NCI-H1092 (cell line): Measurements from ENCODE around the gene CAMK2D.
A peak's percentile ranks its signal among the peaks of the same experiment; 100 is the strongest.

Experiments
- DNase-seq: peaks from one replicate; lab custom pipeline; 2025; lab: John Stamatoyannopoulos, UW

The CAMK2D gene

DNA sequence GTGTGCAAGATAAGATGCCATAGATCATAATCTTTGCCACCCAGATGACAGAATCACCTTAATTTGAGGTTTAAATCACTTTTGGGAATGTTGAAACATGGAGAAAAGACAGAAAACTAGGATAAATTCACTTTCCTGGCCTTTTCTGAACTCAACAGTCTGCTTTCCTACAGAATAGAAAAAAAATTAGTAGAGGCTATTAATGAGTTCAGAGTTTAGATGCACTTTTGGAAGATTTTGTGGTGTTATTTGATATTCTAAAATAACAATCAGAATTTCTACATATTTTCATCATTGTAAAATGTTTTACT lies 195.9 kb downstream of the CAMK2D start:
- no peak for DNase-seq

DNA sequence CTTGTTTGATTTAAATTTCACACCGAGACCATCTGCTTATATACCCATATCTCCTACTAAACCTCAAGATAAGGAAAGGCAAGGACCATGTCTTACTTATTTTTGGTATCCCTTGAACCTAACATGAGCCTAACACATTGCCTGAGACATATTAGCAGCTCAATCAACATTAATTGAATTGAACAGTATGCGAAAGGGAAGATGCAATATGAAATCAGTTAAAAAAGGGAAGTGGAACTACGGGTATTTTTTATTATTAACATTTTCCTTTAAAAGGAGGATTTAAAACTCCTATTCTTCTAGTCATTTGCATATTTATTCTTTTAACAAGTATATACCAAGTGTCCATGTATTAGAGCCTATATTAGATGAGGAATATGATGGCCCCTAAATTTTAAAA lies 197.0 kb downstream of the CAMK2D start:
- no peak for DNase-seq

DNA sequence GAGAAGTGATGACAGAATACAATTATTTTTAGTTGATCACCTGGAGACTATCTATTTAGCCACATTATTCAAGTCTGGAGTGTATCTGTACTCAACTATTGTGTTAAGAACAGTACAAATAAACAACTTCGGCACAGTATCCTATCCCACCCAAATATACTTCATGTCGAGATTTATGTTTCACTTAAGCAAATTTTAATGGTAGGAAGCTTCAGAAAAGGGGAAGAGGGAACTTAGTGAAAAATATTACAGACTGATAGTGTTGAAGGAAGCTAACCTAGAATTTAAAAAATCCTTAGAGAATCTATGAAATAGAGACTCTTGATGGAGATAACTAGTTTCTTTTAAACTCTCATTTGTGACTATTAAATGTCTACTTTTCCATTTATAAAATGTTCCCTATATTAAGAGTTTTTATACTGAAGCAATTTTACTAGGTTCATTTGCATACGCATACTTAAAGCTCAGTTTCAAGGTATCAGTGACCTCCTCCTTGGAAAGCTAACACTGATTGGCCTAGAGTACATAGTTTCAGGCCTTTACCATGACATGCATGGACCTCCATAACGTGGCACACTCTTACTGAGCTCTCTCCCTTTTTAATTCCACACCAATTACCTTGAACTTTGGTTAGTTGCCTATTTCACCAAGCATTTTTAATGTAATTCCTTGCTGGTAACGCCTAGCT lies 197.7 kb downstream of the CAMK2D start:
- no peak for DNase-seq

- DNase-seq: no peak
Measured at GRCh38 chr4:113561758-113562157, 199.8 kb downstream of the CAMK2D start.

DNA sequence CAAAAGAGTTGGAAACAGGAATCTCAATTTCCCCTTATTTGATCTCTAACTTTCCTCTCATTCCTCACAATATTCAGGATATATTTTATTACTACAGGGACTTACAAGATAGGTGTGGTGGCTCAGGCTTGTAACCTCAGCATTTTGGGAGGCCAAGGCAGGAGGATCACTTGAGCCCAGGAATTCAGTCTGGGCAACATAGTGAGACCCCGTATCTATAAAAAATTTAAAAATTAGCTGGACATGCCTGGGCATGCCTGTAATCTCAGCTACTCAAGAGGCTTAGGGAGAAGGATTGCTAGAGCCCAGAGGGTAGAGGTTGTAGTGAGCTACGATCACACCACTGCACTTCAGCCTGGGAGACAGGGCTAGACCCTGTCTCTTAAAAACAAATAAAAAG lies 200.4 kb downstream of the CAMK2D start:
- DNase-seq: no peak

DNA sequence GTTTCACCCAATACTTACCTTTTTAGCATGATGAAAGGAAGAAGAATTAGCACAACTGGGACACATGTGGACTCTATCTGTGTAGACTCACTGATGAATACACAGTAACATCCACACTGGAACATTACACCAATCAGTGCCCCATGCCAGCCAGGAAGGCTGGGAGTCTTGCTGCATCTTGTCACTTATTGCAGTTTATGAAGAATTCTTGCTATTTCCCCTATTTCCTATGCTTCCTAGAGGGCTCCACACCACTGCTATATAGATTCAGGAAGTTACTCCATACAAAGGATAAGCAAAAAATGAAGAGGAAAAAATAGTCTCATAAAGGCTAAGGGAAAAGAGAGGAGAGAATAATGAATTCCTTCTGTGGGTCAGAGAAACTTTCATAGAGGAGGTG lies 201.0 kb downstream of the CAMK2D start:
- no peak for DNase-seq

DNA sequence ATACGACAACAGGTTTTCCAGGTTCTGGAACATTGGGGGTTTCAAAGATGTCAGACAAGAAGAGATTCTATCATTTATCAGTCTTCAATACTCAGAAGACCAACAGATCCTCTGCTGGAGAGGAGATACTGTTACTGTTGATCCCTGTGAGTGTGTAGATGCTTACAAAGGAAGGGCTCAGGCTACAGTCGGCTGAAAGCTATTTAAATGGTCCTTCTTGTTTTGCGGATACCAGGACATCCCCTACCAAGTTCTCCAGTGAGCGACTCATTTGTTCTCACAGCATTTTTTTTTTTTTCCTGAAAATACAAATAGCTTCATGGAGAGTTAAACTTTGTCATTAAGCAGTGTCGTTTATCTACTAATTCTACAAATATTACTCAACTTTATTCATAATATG lies 201.6 kb downstream of the CAMK2D start:
- no peak for DNase-seq

- DNase-seq: no peak
Measured at GRCh38 chr4:113556382-113557134, 205.0 kb downstream of the CAMK2D start.

DNA sequence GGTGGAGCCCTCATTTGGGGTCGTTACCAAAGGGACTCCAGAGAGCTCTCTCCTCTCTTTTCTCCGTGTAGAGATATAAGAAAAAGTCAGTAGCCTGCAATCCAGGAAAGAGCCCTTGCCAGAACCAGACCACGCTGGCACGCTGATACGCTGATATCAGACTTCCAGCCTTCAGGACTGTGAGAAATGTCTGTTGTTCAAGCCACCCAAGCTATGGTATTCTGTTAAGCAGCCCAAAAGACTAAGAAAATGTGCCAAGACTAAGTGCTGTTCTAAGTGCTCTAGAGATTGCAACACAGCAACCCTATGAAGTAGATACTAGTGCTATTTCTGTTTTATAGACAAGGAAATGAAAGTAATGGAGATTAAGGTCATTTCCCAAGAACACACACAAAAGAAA lies 205.7 kb downstream of the CAMK2D start:
- no peak for DNase-seq

DNA sequence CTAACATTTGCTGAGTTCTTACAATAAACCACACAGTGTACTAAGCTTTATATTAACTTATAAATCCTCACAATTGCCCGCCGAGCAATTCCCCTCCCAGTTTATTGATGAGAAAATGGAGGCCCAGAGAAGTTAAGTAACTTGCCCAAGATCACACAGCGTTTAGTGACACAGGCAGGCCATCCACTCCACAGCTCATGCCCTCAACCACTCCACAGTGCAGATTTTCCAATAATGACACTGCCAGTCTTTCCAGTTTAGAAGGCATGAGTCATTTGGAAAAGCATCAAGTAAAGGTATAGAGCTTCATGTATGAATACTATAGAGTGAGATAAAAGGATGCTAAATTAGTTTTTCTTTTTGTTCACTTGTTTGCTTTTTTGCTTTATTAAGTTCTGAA lies 208.5 kb downstream of the CAMK2D start:
- no peak for DNase-seq

DNA sequence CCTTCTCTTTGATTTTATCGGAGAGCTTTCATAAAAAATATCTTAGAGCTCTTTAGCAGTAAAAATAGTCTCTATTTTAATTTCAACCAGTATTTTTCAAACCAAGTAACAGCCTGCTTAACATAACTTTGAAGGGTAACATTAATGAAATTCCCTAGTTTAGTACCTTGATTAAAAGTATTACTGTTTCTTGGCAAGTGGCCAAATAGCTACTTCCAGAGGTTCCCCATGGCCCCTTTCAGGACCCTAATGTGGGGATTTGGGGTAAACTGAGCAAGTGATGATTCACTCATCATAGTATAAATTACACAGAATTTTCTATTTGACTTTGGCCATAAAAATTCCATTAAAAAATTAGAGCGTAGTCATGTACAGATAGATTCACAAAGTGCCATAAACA lies 211.0 kb downstream of the CAMK2D start:
- no peak for DNase-seq

- DNase-seq: no peak
Measured at GRCh38 chr4:113548303-113548702, 213.2 kb downstream of the CAMK2D start.

DNA sequence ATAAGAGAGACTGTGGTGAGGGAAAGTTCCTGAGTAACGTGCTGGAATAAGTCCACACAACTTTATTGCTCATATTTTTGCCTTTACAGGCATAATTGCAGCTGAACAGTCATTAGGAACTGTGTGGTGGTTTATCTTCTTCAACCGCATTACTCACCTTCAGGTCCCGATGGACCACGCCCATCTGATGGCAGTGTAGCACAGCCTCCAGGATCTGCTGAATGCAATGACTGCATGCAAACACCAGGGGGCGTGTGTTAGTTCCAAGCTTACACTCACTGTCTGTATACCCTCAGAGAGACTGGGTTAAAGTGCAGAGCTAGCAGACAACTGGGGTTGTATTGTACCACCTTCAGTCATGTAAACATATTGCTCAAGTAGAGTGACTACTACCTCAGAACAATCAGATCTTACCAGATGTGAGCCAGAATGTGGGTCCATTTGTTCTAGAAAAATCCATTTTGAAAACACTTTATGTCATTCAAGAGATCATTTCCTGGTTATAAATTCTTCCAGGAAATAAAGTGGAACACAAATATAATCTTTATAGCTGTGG lies 214.0 kb downstream of the CAMK2D start:
- DNase-seq: peak; percentile 88

GRCh38 chr4:113541933-113542332 lies 219.6 kb downstream of the CAMK2D start:
- no peak for DNase-seq

GRCh38 chr4:113540859-113541258 lies 220.7 kb downstream of the CAMK2D start:
- no peak for DNase-seq

GRCh38 chr4:113539408-113539807 lies 222.1 kb downstream of the CAMK2D start:
- no peak for DNase-seq

- DNase-seq: no peak
Measured at GRCh38 chr4:113537628-113538027, 223.9 kb downstream of the CAMK2D start.

DNA sequence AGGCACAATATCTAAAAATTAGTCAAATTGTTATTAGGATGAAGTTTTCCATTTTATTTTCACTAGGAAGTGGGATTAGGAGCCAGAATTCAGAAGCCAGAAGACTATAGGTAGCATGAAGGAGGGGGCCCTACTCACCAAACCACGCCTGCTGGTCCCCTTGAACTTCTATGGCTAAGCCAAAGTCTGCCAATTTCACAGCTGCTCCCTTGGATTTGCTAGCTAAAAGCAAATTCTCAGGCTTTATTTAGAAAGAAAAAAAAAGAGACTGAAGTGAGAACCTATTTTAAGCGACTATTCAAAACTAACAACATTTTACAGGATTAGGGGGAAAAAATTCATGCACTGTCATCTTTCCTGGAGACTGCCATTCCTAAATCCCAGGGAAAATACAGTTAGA lies 224.3 kb downstream of the CAMK2D start:
- DNase-seq: no peak

GRCh38 chr4:113534711-113535110 lies 226.8 kb downstream of the CAMK2D start:
- no peak for DNase-seq

GRCh38 chr4:113531572-113531971 lies 230.0 kb downstream of the CAMK2D start:
- DNase-seq: no peak

DNA sequence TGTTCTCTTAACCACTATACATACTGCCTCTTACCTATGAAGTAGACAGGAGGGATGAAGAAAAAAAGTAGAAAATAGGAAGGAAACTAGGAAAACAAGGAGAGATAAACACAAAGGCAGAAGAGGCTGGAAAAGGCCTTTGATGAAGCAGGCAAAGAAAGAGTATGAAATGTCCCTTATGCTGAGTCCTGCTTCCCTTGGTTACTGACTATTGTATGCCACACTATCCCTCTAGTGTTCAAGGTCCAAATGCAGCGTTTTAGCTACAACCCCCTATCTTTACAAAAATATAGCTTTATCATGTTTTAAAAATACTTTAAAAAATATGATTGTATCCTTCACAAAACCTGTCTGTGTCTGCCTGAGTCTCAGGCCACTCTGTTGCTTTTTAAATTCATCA lies 233.1 kb downstream of the CAMK2D start:
- no peak for DNase-seq

- no peak for DNase-seq
Measured at GRCh38 chr4:113525521-113525920, 236.0 kb downstream of the CAMK2D start.

DNA sequence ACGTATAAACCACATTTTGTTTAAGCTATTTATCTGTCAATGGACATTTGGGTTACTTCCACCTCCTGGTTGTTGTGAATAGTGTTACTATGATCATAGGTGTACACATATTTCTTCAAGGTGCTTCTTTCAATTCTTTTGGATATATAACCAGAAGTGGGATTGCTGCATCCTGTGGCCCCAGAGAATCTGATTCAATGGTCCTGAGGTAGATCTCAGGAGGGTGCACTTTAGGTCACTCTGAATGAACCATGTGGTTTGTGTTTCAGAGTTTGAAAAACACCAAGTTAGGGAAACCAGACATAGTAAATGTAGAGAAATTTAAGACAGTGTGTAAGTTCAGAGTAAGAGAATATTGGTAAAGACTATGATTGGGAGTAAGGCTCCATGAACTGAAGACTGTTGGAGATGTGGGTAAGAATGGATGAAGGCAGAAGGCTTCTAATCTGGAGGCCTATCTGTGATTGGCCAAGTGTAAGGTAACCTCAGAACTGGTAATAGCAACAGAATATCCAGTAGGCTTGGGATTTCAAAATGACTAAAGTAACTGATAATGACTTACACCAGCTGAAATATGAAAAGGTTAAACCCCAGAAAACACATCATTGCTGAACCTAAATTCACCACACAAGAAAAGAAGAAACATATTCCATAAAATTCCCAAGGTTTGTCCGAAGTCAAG lies 236.9 kb downstream of the CAMK2D start:
- no peak for DNase-seq
